SU-DHL-6 (cell line): ENCODE measurements around the gene NYAP2.

Experiments used
- H2AFZ ChIP-seq: fragments of 200-600 bp; sonication (generic); 2 replicates; pipeline ENCODE4 v1.6.1; 2014; ENCODE audit warnings: low read depth, mild to moderate bottlenecking, moderate library complexity, mixed read lengths, antibody characterized with exemption, low read length; ENCODE audit not compliant: severe bottlenecking
- H3F3A ChIP-seq: fragments of 200-600 bp; shearing (Covaris generic); 2 replicates; pipeline ENCODE4 v1.6.0; 2016; ENCODE audit warnings: antibody characterized with exemption, mild to moderate bottlenecking; ENCODE audit not compliant: insufficient read depth
- H3K27ac ChIP-seq: fragments of 200-600 bp; sonication (generic); 2 replicates; pipeline ENCODE4 v1.5.1; 2016; ENCODE audit warnings: low read depth, mild to moderate bottlenecking, low read length, moderate library complexity, mixed read lengths
- H3K27me3 ChIP-seq: fragments of 200-600 bp; sonication (generic), shearing (Covaris generic); 2 replicates; pipeline ENCODE4 v1.6.0; 2014; ENCODE audit warnings: mild to moderate bottlenecking, low read length
- H3K36me3 ChIP-seq: fragments of 200-600 bp; sonication (generic); 2 replicates; pipeline ENCODE4 v1.6.1; 2014; ENCODE audit warnings: mild to moderate bottlenecking, low read length, mixed read lengths
- H3K4me2 ChIP-seq: fragments of 300-600, 200-600 bp; shearing (Covaris generic), sonication (generic); 2 replicates; pipeline ENCODE4 v1.6.0; 2014; ENCODE audit warnings: low read length, low read depth, mild to moderate bottlenecking; ENCODE audit not compliant: poor library complexity, severe bottlenecking
- H3K4me3 ChIP-seq: fragments of 200-600 bp; sonication (generic); 2 replicates; pipeline ENCODE4 v1.5.1; 2014; ENCODE audit warnings: antibody characterized with exemption, low read length, mild to moderate bottlenecking, mixed read lengths; ENCODE audit not compliant: insufficient read depth, poor library complexity, severe bottlenecking
- H3K79me2 ChIP-seq: fragments of 200-600 bp; sonication (generic); 2 replicates; pipeline ENCODE4 v1.6.1; 2014; ENCODE audit warnings: mild to moderate bottlenecking, low read length, moderate library complexity; ENCODE audit not compliant: insufficient read depth
- H3K9ac ChIP-seq: fragments of 200-600 bp; sonication (generic); 2 replicates; pipeline ENCODE4 v1.7.0; 2014; ENCODE audit warnings: mild to moderate bottlenecking, low read length
- H3K9me2 ChIP-seq: fragments of 200-600 bp; sonication (generic); replicated peaks from 2 replicates; pipeline ENCODE4 v1.6.1; 2014; ENCODE audit warnings: low read length; ENCODE audit not compliant: insufficient read depth
- H3K9me3 ChIP-seq: fragments of 200-600 bp; sonication (generic); 2 replicates; pipeline ENCODE4 v1.6.1; 2014; ENCODE audit warnings: low read length, mixed read lengths; ENCODE audit not compliant: insufficient read depth
- H4K20me1 ChIP-seq: fragments of 200-600 bp; sonication (generic); 2 replicates; pipeline ENCODE4 v1.6.1; 2014; ENCODE audit warnings: low read depth, mild to moderate bottlenecking, antibody characterized with exemption, low read length, moderate library complexity, mixed read lengths
- CTCF ChIP-seq: fragments of 200-600 bp; sonication (generic); IDR thresholded peaks from one replicate; pipeline ENCODE4 v1.5.1; 2017; ENCODE audit warnings: antibody characterized with exemption, mild to moderate bottlenecking, low read length, moderate library complexity; ENCODE audit not compliant: insufficient read depth, poor library complexity, severe bottlenecking
- EZH2phosphoT487 ChIP-seq: fragments of 200-600 bp; sonication (generic), shearing (Covaris generic); conservative IDR thresholded peaks from 2 replicates; pipeline ENCODE4 v1.6.1; 2018; ENCODE audit warnings: mild to moderate bottlenecking, antibody characterized with exemption, low read length, moderate library complexity, mixed read lengths

NYAP2 gene

GRCh38 chr2:225495706-225496105 lies 96.2 kb downstream of the NYAP2 start:
- H3K9ac ChIP-seq, result no peak overlapping the region
- H3K36me3 ChIP-seq, result no peaks in the 10 kb centered on the region
- no peak for TF ChIP-seq EZH2phosphoT487
- no peak for TF ChIP-seq CTCF
- no peak overlapping the region for H3K4me2 ChIP-seq
- H3K9me3 ChIP-seq, result no peaks in the 10 kb centered on the region
- H2AFZ ChIP-seq, result no peak overlapping the region
- no peak overlapping the region for H3K4me3 ChIP-seq
- no peaks in the 10 kb centered on the region for H3K9me2 ChIP-seq
- H3K27ac ChIP-seq, result no peak overlapping the region
- no peaks in the 10 kb centered on the region for H4K20me1 ChIP-seq
- H3F3A ChIP-seq, result no peaks in the 10 kb centered on the region
- no peaks in the 10 kb centered on the region for H3K79me2 ChIP-seq
- H3K27me3 ChIP-seq, result no peaks in the 10 kb centered on the region

- Histone ChIP-seq H3K79me2 (no peaks in the 10 kb centered on the region), H3K36me3 (no peaks in the 10 kb centered on the region), H3F3A (no peaks in the 10 kb centered on the region), H3K9me3 (no peaks in the 10 kb centered on the region), H3K9me2 (no peaks in the 10 kb centered on the region), H3K27me3 (no peaks in the 10 kb centered on the region), H3K4me3 (no peak overlapping the region), H3K4me2 (no peak overlapping the region), H4K20me1 (no peaks in the 10 kb centered on the region), H3K9ac (no peak overlapping the region), H3K27ac (no peak overlapping the region), H2AFZ (no peak overlapping the region)
- TF ChIP-seq CTCF (no peak), EZH2phosphoT487 (no peak)
Measured at GRCh38 chr2:225496568-225496967, 97.1 kb downstream of the NYAP2 start.

- no peak overlapping the region for H3K4me2 ChIP-seq
- no peak overlapping the region for H3K9ac ChIP-seq
- no peak overlapping the region for H3K27ac ChIP-seq
- H3K27me3 ChIP-seq, result no peaks in the 10 kb centered on the region
- no peaks in the 10 kb centered on the region for H3F3A ChIP-seq
- no peaks in the 10 kb centered on the region for H3K79me2 ChIP-seq
- no peak overlapping the region for H3K4me3 ChIP-seq
- H3K36me3 ChIP-seq, result no peaks in the 10 kb centered on the region
- H3K9me2 ChIP-seq, result no peaks in the 10 kb centered on the region
- H3K9me3 ChIP-seq, result no peaks in the 10 kb centered on the region
- no peak overlapping the region for H2AFZ ChIP-seq
- H4K20me1 ChIP-seq, result no peaks in the 10 kb centered on the region
- no peak for TF ChIP-seq EZH2phosphoT487
- no peak for TF ChIP-seq CTCF
Measured at GRCh38 chr2:225497166-225497565, 97.7 kb downstream of the NYAP2 start.

- Histone ChIP-seq H3K4me2 (no peak overlapping the region), H3K9me3 (no peaks in the 10 kb centered on the region), H3K4me3 (no peak overlapping the region), H3K79me2 (no peaks in the 10 kb centered on the region), H3K27me3 (no peaks in the 10 kb centered on the region), H3K9me2 (no peaks in the 10 kb centered on the region), H4K20me1 (no peaks in the 10 kb centered on the region), H3F3A (no peaks in the 10 kb centered on the region), H3K27ac (no peak overlapping the region), H3K36me3 (no peaks in the 10 kb centered on the region), H3K9ac (no peak overlapping the region), H2AFZ (no peak overlapping the region)
- TF ChIP-seq CTCF (no peak), EZH2phosphoT487 (no peak)
Measured at GRCh38 chr2:225501022-225501421, 101.5 kb downstream of the NYAP2 start.
